ENCODE data around the gene POFUT2.

Gene POFUT2

GRCh38 chr21:45329261-45330074, 41.8 kb upstream of the POFUT2 start:
- Histone ChIP-seq H3K27ac (ENCODE audit: insufficient read depth in 1 of 2, low read depth in 1 of 2, low read length in 2 of 2, poor library complexity in 1 of 2, severe bottlenecking in 2 of 2) (no peak overlapping the region), H3K36me3 (ENCODE audit: control insufficient read depth in 4 of 4, insufficient read depth in 4 of 4, low read length in 3 of 4) (no peaks in the 10 kb centered on the region), H3K27me3 (replicated peaks in 2 of 5; ENCODE audit: control insufficient read depth in 4 of 5, insufficient read depth in 5 of 5, low read length in 4 of 5) (peaks cover 0 to 2% (median 0%) of the 10 kb centered on the region in 5 experiments), H3K4me3 (ENCODE audit: control insufficient read depth in 1 of 7, extremely low read depth in 1 of 7, insufficient read depth in 4 of 7, low read depth in 2 of 7, low read length in 6 of 7) (no peak overlapping the region), H3K4me1 (ENCODE audit: control extremely low read depth in 1 of 4, control insufficient read depth in 4 of 4, insufficient read depth in 4 of 4, low read length in 3 of 4) (peaks cover 0 to 2% (median 0%) of the 10 kb centered on the region in 4 experiments), H3K9me3 (ENCODE audit: control extremely low read depth in 1 of 5, control insufficient read depth in 4 of 5, insufficient read depth in 2 of 5, low read depth in 1 of 5, low read length in 4 of 5) (no peaks in the 10 kb centered on the region)
- WGBS (ENCODE audit: insufficient coverage) = 90% methylated on average over 27 of the region's 30 CpGs
- no peak for DNase-seq
- ChIA-PET POLR2A (no interaction called here), CTCF (no interaction called here)

DNA sequence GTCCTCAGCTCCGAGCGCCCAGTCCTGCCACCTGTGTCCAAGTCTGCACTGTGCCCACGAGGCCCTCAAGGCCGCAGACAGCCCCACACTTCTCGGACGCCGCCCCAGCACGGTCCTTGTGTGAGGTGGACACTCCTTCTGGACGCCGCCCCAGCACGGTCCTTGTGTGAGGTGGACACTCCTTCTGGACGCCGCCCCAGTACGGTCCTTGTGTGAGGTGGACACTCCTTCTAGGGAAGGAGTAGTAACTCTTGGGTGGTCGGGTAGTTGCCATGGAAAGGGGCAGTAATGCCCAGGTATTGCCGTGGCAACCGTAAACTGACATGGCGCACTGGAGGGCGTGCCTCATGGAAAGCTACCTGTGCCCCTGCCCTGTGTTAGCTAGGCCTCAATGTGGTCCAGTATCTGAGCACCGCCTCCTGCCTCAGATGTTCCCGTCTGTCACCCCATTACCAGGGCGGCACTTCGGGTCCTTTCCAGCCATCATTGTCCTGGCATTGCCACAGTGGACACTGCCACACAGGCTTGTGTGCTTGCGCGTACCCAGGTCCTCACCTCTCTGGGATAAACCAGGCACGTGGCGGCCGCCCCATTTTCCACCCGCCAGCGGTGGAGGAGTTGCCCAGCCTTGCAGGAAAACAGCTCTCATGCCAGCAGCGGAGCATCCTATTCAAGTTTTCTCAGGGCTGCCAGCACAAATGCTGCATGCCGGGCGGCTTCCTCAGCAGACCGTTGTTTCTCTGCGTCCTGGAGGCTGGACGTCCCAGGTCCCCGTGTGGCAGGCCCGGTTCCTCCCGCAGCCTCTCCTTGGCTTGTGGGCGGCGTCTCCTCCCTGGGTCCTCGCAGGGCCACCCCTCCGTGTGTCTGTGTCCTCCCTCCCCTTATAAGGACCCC, 40.8 kb upstream of the POFUT2 start:
- ChIA-PET POLR2A (no interaction called here), CTCF (no interaction called here)
- 90% methylated on average over 38 of the region's 43 CpGs for WGBS (ENCODE audit: insufficient coverage)

GRCh38 chr21:45327441-45328197, 39.9 kb upstream of the POFUT2 start:
- Histone ChIP-seq H3K9me3 (ENCODE audit: control extremely low read depth in 1 of 5, control insufficient read depth in 4 of 5, insufficient read depth in 2 of 5, low read depth in 1 of 5, low read length in 4 of 5) (no peaks in the 10 kb centered on the region), H3K27ac (ENCODE audit: insufficient read depth in 1 of 2, low read depth in 1 of 2, low read length in 2 of 2, poor library complexity in 1 of 2, severe bottlenecking in 2 of 2) (no peak overlapping the region), H3K36me3 (ENCODE audit: control insufficient read depth in 4 of 4, insufficient read depth in 4 of 4, low read length in 3 of 4) (no peaks in the 10 kb centered on the region), H3K4me1 (ENCODE audit: control extremely low read depth in 1 of 4, control insufficient read depth in 4 of 4, insufficient read depth in 4 of 4, low read length in 3 of 4) (peaks cover 0 to 6% (median 0%) of the 10 kb centered on the region in 4 experiments), H3K27me3 (replicated peaks in 2 of 5; ENCODE audit: control insufficient read depth in 4 of 5, insufficient read depth in 5 of 5, low read length in 4 of 5) (peaks cover 0 to 4% (median 0%) of the 10 kb centered on the region in 5 experiments), H3K4me3 (ENCODE audit: control insufficient read depth in 1 of 7, extremely low read depth in 1 of 7, insufficient read depth in 4 of 7, low read depth in 2 of 7, low read length in 6 of 7) (no peak overlapping the region)
- ChIA-PET CTCF (no interaction called here), POLR2A (no interaction called here)
- WGBS (ENCODE audit: insufficient coverage) = 88% methylated on average over 16 of the region's 23 CpGs
- no peak for DNase-seq

More for the DNA sequence above, 40.8 kb upstream of the POFUT2 start:
- peaks cover 0 to 5% (median 0%) of the 10 kb centered on the region in 4 experiments for H3K4me1 ChIP-seq (ENCODE audit: control extremely low read depth in 1 of 4, control insufficient read depth in 4 of 4, insufficient read depth in 4 of 4, low read length in 3 of 4)
- DNase-seq = no peak
- no peak overlapping the region for H3K4me3 ChIP-seq (ENCODE audit: control insufficient read depth in 1 of 7, extremely low read depth in 1 of 7, insufficient read depth in 4 of 7, low read depth in 2 of 7, low read length in 6 of 7)
- H3K27ac ChIP-seq (ENCODE audit: insufficient read depth in 1 of 2, low read depth in 1 of 2, low read length in 2 of 2, poor library complexity in 1 of 2, severe bottlenecking in 2 of 2) = no peak overlapping the region
- H3K27me3 ChIP-seq (replicated peaks in 2 of 5; ENCODE audit: control insufficient read depth in 4 of 5, insufficient read depth in 5 of 5, low read length in 4 of 5) = peaks cover 0 to 2% (median 0%) of the 10 kb centered on the region in 5 experiments
- H3K36me3 ChIP-seq (ENCODE audit: control insufficient read depth in 4 of 4, insufficient read depth in 4 of 4, low read length in 3 of 4) = no peaks in the 10 kb centered on the region
- no peaks in the 10 kb centered on the region for H3K9me3 ChIP-seq (ENCODE audit: control extremely low read depth in 1 of 5, control insufficient read depth in 4 of 5, insufficient read depth in 2 of 5, low read depth in 1 of 5, low read length in 4 of 5)

- Histone ChIP-seq H3K9me3 (ENCODE audit: control extremely low read depth in 1 of 5, control insufficient read depth in 4 of 5, insufficient read depth in 2 of 5, low read depth in 1 of 5, low read length in 4 of 5) (no peaks in the 10 kb centered on the region), H3K27ac (ENCODE audit: insufficient read depth in 1 of 2, low read depth in 1 of 2, low read length in 2 of 2, poor library complexity in 1 of 2, severe bottlenecking in 2 of 2) (no peak overlapping the region), H3K36me3 (ENCODE audit: control insufficient read depth in 4 of 4, insufficient read depth in 4 of 4, low read length in 3 of 4) (no peaks in the 10 kb centered on the region), H3K4me1 (ENCODE audit: control extremely low read depth in 1 of 4, control insufficient read depth in 4 of 4, insufficient read depth in 4 of 4, low read length in 3 of 4) (peaks cover 0 to 6% (median 1%) of the 10 kb centered on the region in 4 experiments), H3K27me3 (replicated peaks in 2 of 5; ENCODE audit: control insufficient read depth in 4 of 5, insufficient read depth in 5 of 5, low read length in 4 of 5) (peaks cover 0 to 7% (median 0%) of the 10 kb centered on the region in 5 experiments), H3K4me3 (ENCODE audit: control insufficient read depth in 1 of 7, extremely low read depth in 1 of 7, insufficient read depth in 4 of 7, low read depth in 2 of 7, low read length in 6 of 7) (no peak overlapping the region)
- ChIA-PET POLR2A (no interaction called here), CTCF (no interaction called here)
- peak in 2 of 3 donors; percentile 23 to 28 for DNase-seq
- WGBS (ENCODE audit: insufficient coverage) = 75% methylated on average over 7 of the region's 8 CpGs
Measured at GRCh38 chr21:45326891-45327440, 39.3 kb upstream of the POFUT2 start.

DNA sequence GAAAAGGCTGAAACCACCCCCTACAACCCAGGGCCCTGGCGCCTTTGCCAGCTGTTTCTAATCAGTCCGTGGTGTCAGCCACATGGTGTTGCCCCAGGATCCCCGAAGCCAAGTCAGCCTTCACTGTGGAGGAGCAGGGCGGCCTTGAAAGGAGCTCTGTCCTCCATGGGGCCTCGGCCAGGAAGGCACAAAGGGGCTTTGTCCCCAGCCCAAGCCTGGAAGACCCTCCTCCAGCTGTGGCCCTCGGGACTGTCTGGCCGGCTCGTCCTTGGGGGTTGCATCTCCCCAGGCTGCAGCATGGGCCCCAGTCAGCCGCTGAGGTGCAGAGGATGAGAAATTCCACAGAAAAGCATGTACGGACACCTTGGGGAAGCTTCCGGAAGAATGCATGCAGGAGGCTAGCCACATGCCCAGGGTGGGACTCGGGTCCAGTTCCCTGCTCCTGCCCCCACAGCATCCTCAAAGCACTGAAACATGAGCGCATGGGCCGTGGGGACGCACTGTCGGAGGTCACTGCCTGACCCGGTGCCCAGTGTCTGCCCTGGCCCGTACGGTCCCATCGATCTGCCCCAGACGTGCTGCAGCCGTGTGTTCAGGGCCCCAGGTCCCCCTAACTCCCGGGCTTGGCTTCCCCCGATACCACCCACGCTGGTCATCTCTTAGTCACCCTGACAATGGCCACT, 38.6 kb upstream of the POFUT2 start:
- no peaks in the 10 kb centered on the region for H3K9me3 ChIP-seq (ENCODE audit: control extremely low read depth in 1 of 5, control insufficient read depth in 4 of 5, insufficient read depth in 2 of 5, low read depth in 1 of 5, low read length in 4 of 5)
- DNase-seq = peak in 2 of 3 donors; percentile 33 to 47
- ChIA-PET POLR2A (no interaction called here), CTCF (no interaction called here)
- 91% methylated on average over 25 of the region's 25 CpGs for WGBS (ENCODE audit: insufficient coverage)
- H3K4me1 ChIP-seq (ENCODE audit: control extremely low read depth in 1 of 4, control insufficient read depth in 4 of 4, insufficient read depth in 4 of 4, low read length in 3 of 4) = peaks cover 0 to 6% (median 1%) of the 10 kb centered on the region in 4 experiments
- no peak overlapping the region for H3K4me3 ChIP-seq (ENCODE audit: control insufficient read depth in 1 of 7, extremely low read depth in 1 of 7, insufficient read depth in 4 of 7, low read depth in 2 of 7, low read length in 6 of 7)
- H3K27ac ChIP-seq (ENCODE audit: insufficient read depth in 1 of 2, low read depth in 1 of 2, low read length in 2 of 2, poor library complexity in 1 of 2, severe bottlenecking in 2 of 2) = no peak overlapping the region
- no peaks in the 10 kb centered on the region for H3K36me3 ChIP-seq (ENCODE audit: control insufficient read depth in 4 of 4, insufficient read depth in 4 of 4, low read length in 3 of 4)
- H3K27me3 ChIP-seq (replicated peaks in 2 of 5; ENCODE audit: control insufficient read depth in 4 of 5, insufficient read depth in 5 of 5, low read length in 4 of 5) = peaks cover 0 to 7% (median 0%) of the 10 kb centered on the region in 5 experiments

Measured in common myeloid progenitor, CD34-positive (primary cell).